HG03039 (cell line): ENCODE measurements around the gene ACACA.

Source experiments
- ATAC-seq: cut with Tn5 transposase; IDR thresholded peaks from one replicate; pipeline ENCODE4 v1.9.1; 2021; ENCODE audit warnings: mild to moderate bottlenecking, moderate library complexity; ENCODE audit not compliant: unreplicated experiment

Gene ACACA

GRCh38 chr17:37246085-37246484 is 160.6 kb downstream of the ACACA start:
- ATAC-seq = no peak

- ATAC-seq = no peak
Measured at GRCh38 chr17:37240381-37240780, 166.3 kb downstream of the ACACA start.

- ATAC-seq = no peak
Measured at GRCh38 chr17:37239690-37240334, 166.8 kb downstream of the ACACA start.

GRCh38 chr17:37234106-37234505 is 172.5 kb downstream of the ACACA start:
- no peak for ATAC-seq

GRCh38 chr17:37233036-37233435 is 173.6 kb downstream of the ACACA start:
- ATAC-seq = no peak

GRCh38 chr17:37231887-37232286 is 174.7 kb downstream of the ACACA start:
- no peak for ATAC-seq

- no peak for ATAC-seq
Measured at GRCh38 chr17:37230633-37231032, 176.0 kb downstream of the ACACA start.

GRCh38 chr17:37225465-37225864 is 181.2 kb downstream of the ACACA start:
- no peak for ATAC-seq

GRCh38 chr17:37221865-37222264 is 184.8 kb downstream of the ACACA start:
- no peak for ATAC-seq

- no peak for ATAC-seq
Measured at GRCh38 chr17:37220607-37220953, 186.1 kb downstream of the ACACA start.

GRCh38 chr17:37219876-37220606 is 186.6 kb downstream of the ACACA start:
- no peak for ATAC-seq

- ATAC-seq = no peak
Measured at GRCh38 chr17:37218849-37219248, 187.8 kb downstream of the ACACA start.

- ATAC-seq = no peak
Measured at GRCh38 chr17:37214416-37214815, 192.2 kb downstream of the ACACA start.

- ATAC-seq = no peak
Measured at GRCh38 chr17:37213927-37214326, 192.7 kb downstream of the ACACA start.

- no peak for ATAC-seq
Measured at GRCh38 chr17:37212179-37212578, 194.5 kb downstream of the ACACA start.

- no peak for ATAC-seq
Measured at GRCh38 chr17:37211136-37211535, 195.5 kb downstream of the ACACA start.

GRCh38 chr17:37207103-37207502 is 199.5 kb downstream of the ACACA start:
- ATAC-seq = no peak

GRCh38 chr17:37206299-37206698 is 200.3 kb downstream of the ACACA start:
- ATAC-seq = no peak

- ATAC-seq = no peak
Measured at GRCh38 chr17:37200497-37200896, 206.1 kb downstream of the ACACA start.

GRCh38 chr17:37197336-37197735 is 209.3 kb downstream of the ACACA start:
- no peak for ATAC-seq

GRCh38 chr17:37194208-37194607 is 212.4 kb downstream of the ACACA start:
- ATAC-seq = no peak

GRCh38 chr17:37191219-37191618 is 215.4 kb downstream of the ACACA start:
- no peak for ATAC-seq

- no peak for ATAC-seq
Measured at GRCh38 chr17:37190493-37190892, 216.1 kb downstream of the ACACA start.
